ENCODE data around the gene IFITM10.

The IFITM10 gene

GRCh38 chr11:1744891-1745700 lies 5.3 kb downstream of the IFITM10 start:
- Histone ChIP-seq H3K36me3 (no peaks in the 10 kb centered on the region), H3K4me1 (peaks cover 0 to 42% (median 38%) of the 10 kb centered on the region in 4 donors), H3K9me3 (no peaks in the 10 kb centered on the region), H3K27me3 (no peaks in the 10 kb centered on the region), H3K27ac (no peak overlapping the region), H3K4me3 (no peak overlapping the region)
- intact Hi-C loops (cut with DNase I; ENCODE audit: low total_unique reads): no loop called here
- TF ChIP-seq, protein P1, sequence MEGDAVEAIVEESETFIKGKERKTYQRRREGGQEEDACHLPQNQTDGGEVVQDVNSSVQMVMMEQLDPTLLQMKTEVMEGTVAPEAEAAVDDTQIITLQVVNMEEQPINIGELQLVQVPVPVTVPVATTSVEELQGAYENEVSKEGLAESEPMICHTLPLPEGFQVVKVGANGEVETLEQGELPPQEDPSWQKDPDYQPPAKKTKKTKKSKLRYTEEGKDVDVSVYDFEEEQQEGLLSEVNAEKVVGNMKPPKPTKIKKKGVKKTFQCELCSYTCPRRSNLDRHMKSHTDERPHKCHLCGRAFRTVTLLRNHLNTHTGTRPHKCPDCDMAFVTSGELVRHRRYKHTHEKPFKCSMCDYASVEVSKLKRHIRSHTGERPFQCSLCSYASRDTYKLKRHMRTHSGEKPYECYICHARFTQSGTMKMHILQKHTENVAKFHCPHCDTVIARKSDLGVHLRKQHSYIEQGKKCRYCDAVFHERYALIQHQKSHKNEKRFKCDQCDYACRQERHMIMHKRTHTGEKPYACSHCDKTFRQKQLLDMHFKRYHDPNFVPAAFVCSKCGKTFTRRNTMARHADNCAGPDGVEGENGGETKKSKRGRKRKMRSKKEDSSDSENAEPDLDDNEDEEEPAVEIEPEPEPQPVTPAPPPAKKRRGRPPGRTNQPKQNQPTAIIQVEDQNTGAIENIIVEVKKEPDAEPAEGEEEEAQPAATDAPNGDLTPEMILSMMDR (IDR thresholded peaks at IDR 0.05): no peak
- DNase-seq: peak in 1 of 2 donors; percentile 75

DNA sequence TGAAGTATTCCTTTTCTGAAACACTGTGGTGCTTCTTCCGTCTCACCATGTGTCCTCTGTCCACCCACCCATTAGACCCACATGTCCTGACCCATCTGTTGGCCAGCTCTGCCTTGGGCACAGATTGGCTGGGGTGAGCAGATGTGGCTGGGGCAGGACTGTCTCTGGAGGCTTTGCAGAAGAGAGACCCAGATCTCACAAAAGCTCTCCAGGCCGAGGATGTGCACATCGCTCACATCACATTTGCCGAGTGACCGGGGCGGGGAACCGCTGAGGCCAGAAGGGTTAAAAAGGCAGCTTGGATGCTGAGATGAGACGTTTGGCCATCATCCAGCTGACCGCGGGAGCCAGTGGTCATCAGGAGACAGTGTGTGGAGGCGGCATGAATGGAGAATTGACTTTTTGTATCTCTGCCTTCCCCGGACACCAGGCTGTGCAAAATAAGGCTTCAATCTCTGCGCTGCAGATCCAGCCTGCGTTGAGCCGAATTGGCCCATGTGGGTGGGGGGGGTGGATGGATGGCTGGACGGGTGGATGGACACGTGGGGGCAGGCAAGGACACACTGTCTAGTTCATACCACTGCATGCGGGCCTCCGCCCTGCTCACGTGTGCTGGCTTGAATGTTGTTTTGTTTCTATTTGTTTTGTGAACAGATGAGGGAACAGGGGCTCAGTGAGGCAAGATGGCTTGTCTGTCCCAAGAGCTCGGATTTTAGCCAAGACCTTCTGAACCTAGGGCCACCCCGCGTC lies 6.1 kb downstream of the IFITM10 start:
- Histone ChIP-seq H3K9me3 (no peaks in the 10 kb centered on the region), H3K4me1 (peaks cover 0 to 34% (median 31%) of the 10 kb centered on the region in 4 donors), H3K4me3 (no peak overlapping the region), H3K36me3 (no peaks in the 10 kb centered on the region), H3K27me3 (peaks cover 0 to 2% of the 10 kb centered on the region in 2 donors), H3K27ac (no peak overlapping the region)
- intact Hi-C loops (cut with DNase I; ENCODE audit: low total_unique reads): no loop called here
- peak in 1 of 2 donors; percentile 81 for DNase-seq
- TF ChIP-seq, protein P1 (IDR thresholded peaks at IDR 0.05): no peak

GRCh38 chr11:1743585-1744136 lies 6.7 kb downstream of the IFITM10 start:
- peaks cover 0 to 2% of the 10 kb centered on the region in 2 donors for H3K27me3 ChIP-seq
- H3K4me3 ChIP-seq: no peak overlapping the region
- intact Hi-C loops (cut with DNase I; ENCODE audit: low total_unique reads): no loop called here
- H3K36me3 ChIP-seq: no peaks in the 10 kb centered on the region
- TF ChIP-seq, protein P1 (IDR thresholded peaks at IDR 0.05): no peak
- H3K4me1 ChIP-seq: peaks cover 0 to 29% (median 25%) of the 10 kb centered on the region in 4 donors
- no peaks in the 10 kb centered on the region for H3K9me3 ChIP-seq
- no peak overlapping the region for H3K27ac ChIP-seq
- DNase-seq: peak in 1 of 2 donors; percentile 66

DNA sequence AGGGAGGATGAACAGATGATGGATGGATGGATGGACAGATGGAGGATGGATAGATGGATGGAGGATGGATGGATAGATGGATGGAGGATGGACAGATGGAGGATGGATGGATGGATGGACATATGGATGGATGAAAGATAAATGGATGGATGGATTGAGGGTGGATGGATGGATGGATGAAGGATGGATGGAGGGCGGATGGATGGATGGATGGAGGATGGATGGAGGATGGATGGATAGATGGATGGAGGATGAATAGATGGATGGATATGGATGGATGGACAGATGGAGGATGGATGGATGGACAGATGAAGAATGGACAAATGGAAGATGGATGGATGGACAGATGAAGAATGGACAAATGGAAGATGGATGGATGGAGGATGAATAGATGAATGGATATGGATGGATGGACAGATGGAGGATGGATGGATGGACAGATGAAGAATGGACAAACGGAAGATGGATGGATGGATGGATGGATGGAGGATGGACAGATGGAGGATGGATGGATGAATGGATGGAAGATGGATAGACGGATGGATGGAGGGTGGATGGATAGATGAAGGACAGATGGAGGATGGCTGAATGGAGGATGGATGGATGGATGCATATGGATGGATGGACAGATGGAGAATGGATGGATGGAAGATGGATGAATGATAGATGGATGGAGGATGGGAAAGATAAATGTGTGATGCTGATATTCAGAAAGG lies 7.4 kb downstream of the IFITM10 start:
- no peak for DNase-seq
- Histone ChIP-seq H3K27me3 (peaks cover 0 to 2% of the 10 kb centered on the region in 2 donors), H3K36me3 (no peaks in the 10 kb centered on the region), H3K27ac (no peak overlapping the region), H3K4me3 (no peak overlapping the region), H3K4me1 (peaks cover 0 to 23% (median 20%) of the 10 kb centered on the region in 4 donors), H3K9me3 (no peaks in the 10 kb centered on the region)
- intact Hi-C loops (cut with DNase I; ENCODE audit: low total_unique reads): no loop called here
- TF ChIP-seq, protein P1 (IDR thresholded peaks at IDR 0.05): no peak

GRCh38 chr11:1742371-1742770 lies 8.0 kb downstream of the IFITM10 start:
- intact Hi-C loops (cut with DNase I; ENCODE audit: low total_unique reads): no loop called here
- no peak overlapping the region for H3K27ac ChIP-seq
- no peaks in the 10 kb centered on the region for H3K36me3 ChIP-seq
- peaks cover 0 to 16% (median 14%) of the 10 kb centered on the region in 4 donors for H3K4me1 ChIP-seq
- H3K27me3 ChIP-seq: peaks cover 0 to 2% of the 10 kb centered on the region in 2 donors
- H3K4me3 ChIP-seq: no peak overlapping the region
- H3K9me3 ChIP-seq: peaks cover 0 to 1% (median 0%) of the 10 kb centered on the region in 3 donors
- TF ChIP-seq, protein P1 (IDR thresholded peaks at IDR 0.05): no peak
- DNase-seq: peak in 1 of 2 donors; percentile 48

All from tibial artery (tissue), 4 donors.